ENCODE results near the gene TRIM66.

The TRIM66 gene

DNA sequence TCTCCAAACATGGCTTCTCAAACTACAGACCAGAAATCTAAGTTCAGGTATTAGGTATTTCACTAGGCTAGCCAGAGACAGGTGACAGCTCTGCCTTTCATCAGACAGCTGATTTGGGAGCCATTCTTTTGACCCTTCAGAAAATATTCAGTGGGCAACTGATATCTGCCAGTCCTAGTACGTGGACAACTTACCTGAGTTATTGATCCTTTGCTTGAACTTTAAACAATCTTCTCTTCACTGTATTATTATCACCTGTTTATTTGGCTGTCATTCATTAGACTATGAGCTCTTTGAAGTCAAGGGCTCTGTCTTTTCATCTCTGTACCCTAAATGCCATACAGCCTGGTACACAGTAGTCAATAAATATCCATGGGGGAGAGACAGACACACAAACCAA is 17.2 kb downstream of the TRIM66 start:
- TF ChIP-seq, protein P1, sequence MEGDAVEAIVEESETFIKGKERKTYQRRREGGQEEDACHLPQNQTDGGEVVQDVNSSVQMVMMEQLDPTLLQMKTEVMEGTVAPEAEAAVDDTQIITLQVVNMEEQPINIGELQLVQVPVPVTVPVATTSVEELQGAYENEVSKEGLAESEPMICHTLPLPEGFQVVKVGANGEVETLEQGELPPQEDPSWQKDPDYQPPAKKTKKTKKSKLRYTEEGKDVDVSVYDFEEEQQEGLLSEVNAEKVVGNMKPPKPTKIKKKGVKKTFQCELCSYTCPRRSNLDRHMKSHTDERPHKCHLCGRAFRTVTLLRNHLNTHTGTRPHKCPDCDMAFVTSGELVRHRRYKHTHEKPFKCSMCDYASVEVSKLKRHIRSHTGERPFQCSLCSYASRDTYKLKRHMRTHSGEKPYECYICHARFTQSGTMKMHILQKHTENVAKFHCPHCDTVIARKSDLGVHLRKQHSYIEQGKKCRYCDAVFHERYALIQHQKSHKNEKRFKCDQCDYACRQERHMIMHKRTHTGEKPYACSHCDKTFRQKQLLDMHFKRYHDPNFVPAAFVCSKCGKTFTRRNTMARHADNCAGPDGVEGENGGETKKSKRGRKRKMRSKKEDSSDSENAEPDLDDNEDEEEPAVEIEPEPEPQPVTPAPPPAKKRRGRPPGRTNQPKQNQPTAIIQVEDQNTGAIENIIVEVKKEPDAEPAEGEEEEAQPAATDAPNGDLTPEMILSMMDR (conservative IDR thresholded peaks at IDR 0.05; ENCODE audit: control insufficient read depth, insufficient read depth, low read depth, low read length), result no peak
- no peak for DNase-seq (ENCODE audit: low read depth)
- H3K4me3 ChIP-seq (ENCODE audit: control insufficient read depth, low read depth, low read length), result no peak overlapping the region

DNA sequence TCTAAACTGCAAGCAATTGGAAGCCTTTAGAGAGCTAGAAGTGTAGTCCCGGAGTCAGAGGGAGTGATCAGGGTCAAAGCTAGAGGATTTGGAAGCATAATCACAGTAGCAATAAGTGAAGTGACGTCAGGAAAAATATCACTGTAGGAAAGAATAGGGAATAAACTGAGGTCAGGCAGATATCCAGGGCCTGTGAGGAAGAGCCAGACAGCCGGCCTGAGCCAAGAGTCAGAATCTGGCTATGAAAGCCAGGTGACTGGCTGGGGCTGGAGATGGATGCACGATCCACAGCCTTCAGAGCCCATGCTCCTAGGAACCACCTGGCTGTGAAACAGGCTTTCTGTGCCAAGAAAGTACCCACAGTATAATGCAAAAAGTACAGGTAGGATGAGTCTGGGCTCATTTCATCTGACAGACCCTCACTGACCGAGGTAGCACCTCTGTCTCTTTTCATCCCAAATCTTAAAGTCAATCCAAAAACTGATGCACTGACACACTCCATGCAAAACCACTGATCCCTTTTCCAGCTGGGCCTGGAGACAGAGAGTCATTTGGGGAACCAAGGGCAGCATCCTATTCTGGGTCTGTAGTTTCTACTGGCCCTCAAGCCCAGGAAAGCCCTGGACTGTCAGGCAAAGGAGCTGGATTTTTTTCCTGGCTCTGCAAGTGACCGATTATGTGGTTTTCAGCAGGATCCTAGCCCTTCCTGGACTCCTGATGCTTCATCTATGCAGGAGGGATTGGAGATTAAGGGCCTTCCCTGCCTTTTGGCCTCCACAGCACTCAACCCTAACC is 21.3 kb downstream of the TRIM66 start:
- TF ChIP-seq, protein P1 (conservative IDR thresholded peaks at IDR 0.05; ENCODE audit: control insufficient read depth, insufficient read depth, low read depth, low read length), result no peak
- H3K4me3 ChIP-seq (ENCODE audit: control insufficient read depth, low read depth, low read length), result no peak overlapping the region
- no peak for DNase-seq (ENCODE audit: low read depth)

GRCh38 chr11:8658321-8659057 is 24.0 kb downstream of the TRIM66 start:
- H3K4me3 ChIP-seq (ENCODE audit: control insufficient read depth, low read depth, low read length), result no peak overlapping the region
- peak; percentile 56 for DNase-seq (ENCODE audit: low read depth)
- TF ChIP-seq, protein P1 (conservative IDR thresholded peaks at IDR 0.05; ENCODE audit: control insufficient read depth, insufficient read depth, low read depth, low read length), result no peak

GRCh38 chr11:8656291-8656690 is 26.2 kb downstream of the TRIM66 start:
- DNase-seq (ENCODE audit: low read depth), result no peak

DNA sequence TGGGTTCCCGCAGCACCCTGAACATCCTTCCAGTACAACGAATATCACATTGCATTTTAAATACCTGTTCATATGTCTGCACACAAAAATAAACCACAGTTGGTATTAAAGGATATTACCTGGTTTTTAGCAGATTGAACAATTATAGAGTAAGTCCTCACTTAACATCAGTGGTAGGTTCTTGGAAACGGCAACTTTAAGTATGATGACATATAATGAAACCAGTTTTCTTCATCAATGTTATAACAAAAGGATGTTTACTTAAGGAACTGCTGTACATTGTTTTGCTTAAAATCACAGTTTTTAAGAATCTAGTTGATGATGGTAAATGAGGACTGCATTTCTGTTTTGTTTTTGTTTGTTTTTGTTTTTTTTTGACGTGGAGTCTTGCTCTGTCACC is 28.0 kb downstream of the TRIM66 start:
- DNase-seq (ENCODE audit: low read depth), result no peak
- TF ChIP-seq, protein P1 (conservative IDR thresholded peaks at IDR 0.05; ENCODE audit: control insufficient read depth, insufficient read depth, low read depth, low read length), result no peak
- H3K4me3 ChIP-seq (ENCODE audit: control insufficient read depth, low read depth, low read length), result no peak overlapping the region

More at GRCh38 chr11:8656291-8656690, 26.2 kb downstream of the TRIM66 start:
- TF ChIP-seq, protein P1 (conservative IDR thresholded peaks at IDR 0.05; ENCODE audit: control insufficient read depth, insufficient read depth, low read depth, low read length), result no peak
- no peak overlapping the region for H3K4me3 ChIP-seq (ENCODE audit: control insufficient read depth, low read depth, low read length)

DNA sequence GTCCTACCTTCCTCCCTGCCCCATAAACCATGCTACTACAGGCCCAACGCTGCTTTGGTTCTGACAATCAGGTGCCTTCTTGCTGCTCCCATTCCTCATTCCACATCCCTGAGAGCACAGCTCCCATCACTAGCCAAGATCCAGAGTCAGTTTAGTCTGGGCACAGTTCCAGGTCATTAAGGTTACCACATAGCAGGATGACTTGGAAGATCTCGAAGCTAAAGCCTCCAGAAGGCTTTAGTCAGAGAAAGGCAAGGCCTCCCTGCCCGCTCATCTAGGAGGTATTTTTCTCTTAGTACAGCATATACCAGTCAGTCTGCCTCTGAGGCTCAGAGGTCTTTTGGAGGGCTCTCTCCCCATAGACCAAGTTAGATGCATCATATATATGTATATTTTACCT is 30.3 kb downstream of the TRIM66 start:
- TF ChIP-seq, protein P1 (conservative IDR thresholded peaks at IDR 0.05; ENCODE audit: control insufficient read depth, insufficient read depth, low read depth, low read length), result no peak
- no peak overlapping the region for H3K4me3 ChIP-seq (ENCODE audit: control insufficient read depth, low read depth, low read length)
- DNase-seq (ENCODE audit: low read depth), result peak; percentile 98

All from fibroblast of mammary gland (primary cell).